Measurements from ENCODE around the gene OR5K1.

OR5K1 gene

DNA sequence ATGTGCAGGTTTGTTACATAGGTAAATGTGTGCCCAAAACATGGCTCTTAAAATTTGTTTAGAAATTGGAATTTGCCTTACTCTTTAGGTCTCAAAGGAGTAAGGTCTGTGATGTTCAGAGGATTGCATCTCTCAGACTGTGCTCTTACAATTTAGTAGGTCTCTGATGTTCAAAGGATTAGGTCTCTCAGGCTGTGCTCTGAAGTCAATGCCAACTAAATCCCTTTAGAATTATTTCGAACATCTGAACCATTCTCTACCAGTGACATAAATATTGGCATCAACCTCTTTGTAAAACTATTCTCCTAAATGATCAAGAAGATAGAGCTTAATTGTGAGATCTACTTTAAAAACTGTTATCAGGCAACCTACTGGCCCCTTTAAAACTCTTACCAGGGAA, at the start of gene OR5K1:
Gene OR5K1 (plus strand): TSS at position 301 of the 400 bp plus-strand sequence. CDS start 6,376 bp downstream, outside the sequence.
- no peak for DNase-seq

DNA sequence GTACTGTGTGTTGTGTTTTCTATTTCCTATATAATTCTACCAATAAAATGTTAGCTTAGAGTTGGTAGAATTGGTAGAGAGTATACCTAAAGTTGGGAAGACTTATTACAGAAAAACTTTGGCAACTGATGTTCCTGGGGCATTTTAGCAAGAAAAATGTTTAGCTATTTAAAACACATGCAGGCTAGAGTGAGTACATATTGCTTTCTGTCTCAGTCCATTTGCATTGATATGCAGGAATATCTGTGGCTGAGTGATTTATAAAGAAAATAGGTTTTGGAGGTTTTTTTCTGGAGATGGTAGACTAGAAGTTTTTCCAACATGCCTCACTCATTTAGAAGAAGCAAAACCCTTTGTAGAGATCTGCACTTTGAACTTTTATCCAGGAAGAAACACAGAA, 30.4 kb upstream of the OR5K1 start:
- DNase-seq = no peak

DNA sequence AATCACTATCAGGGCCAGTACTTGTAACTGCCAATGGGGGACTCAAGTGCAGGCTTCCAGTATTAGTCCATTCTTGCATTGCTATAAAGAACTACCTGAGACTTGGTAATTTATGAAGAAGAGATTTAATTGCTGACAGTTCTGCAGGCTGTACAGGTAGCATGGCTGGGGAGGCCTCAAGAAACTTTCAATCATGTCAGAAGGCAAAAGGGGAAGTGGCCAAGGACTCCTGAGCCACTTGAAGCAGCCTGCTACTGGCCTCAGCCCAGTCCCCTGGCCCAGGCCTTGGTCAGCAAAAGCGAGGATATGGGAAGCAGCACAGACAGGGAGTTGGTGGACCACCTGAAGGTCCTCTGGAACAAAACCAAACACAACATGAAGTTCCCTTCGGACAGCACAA, 29.2 kb upstream of the OR5K1 start:
- DNase-seq = no peak

DNA sequence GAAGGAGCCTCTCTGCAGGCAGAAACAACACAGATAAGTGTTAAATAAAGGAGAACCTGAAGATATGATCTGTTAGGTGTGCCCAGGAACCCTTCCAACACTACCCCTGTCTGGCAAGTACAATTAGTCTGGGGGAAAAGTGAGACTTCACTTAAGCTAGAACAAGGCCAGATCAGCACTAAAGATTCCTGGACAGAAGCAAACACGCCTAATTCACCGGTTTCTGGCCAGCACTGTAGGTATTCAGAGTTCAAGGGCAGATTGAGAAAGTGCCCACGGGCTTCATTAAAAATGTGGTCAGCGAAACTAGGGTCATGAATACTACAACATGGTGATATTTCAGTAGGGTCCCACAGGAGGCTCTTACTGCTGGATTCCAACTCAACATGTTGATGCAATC, 28.6 kb upstream of the OR5K1 start:
- no peak for DNase-seq

DNA sequence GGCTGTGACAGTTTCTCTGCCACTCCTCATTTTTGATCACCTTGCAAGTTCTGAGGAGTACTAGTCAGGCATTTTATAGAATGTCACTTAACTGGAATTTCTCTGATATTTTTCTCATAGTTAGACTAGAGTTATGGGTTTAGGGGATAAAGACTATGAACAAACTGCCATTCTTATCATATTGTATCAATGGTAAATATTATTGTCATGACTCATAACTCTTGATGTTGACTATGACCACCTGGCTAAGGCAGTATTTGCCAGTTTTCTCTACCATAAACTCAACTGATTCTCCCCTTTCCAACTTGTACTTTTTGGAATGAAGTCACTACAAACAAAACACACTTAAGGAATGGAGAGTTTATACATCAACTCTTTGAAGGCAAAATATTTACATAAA, 22.7 kb upstream of the OR5K1 start:
- DNase-seq = no peak

DNA sequence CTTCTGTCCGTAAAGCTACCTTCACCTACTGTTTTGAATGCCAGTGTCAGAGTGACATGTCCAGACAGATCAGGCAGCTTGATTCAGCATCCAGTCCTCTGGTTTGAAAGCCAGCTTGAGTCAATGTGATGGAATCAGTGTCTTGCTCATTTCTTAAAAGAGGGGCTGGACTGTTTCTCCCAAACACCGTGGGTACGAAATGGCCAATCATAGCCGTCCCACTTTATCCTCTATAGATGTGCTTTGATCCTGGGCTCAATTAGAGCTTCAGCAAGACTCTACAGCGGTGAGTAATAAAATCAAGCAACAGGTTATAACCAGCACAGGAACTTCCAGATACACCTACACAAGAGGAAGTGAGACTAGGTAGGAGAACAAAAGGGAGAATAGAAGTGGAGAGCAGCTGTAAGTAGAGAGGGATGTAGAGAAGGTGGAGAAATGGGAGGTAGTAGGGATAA, 17.0 kb upstream of the OR5K1 start:
- DNase-seq = no peak

DNA sequence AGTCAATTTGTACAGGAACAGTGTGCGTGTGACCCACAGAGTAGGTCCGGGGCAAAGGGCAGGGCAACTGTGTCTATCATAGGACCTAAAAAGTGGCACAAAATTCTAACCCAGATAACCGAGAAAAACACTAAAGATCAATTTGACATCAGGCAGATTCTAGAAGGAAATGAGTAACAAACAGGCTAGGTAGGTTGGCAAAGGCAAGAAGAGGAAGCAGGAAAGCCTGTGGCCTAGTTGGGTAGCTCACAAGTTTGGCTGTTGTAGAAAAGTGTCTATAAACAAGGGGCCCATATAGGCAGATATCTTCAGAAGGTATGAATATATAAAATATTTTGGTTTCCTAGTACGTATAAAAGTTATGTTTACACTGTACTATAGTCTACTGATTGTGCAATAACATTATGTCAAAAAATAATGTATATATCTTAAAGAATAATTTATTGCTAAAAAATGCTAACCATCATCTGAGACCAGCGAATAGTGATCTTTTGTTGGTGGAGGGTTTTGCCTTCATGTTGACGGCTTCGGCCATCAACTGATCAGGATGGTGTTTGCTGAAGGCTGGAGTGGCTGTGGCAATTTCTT, 13.3 kb upstream of the OR5K1 start:
- no peak for DNase-seq

DNA sequence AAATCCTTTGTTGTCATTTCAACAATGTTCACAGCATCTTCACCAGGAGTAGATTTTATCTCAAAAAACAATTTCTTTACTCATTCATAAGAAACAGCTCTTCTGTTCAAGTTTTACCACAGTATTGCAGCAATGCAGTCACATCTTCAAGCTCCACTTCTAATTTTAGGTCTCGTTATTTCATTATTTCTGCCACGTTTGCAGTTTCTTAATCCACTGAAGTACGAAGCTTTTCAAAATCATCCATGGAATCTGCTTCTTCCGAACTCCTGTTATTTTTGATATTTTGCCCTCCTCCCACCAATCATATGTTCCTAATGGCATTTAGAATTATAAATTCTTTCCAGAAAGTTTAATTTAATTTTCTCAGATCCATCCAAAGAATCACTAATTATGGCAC, 12.6 kb upstream of the OR5K1 start:
- no peak for DNase-seq

DNA sequence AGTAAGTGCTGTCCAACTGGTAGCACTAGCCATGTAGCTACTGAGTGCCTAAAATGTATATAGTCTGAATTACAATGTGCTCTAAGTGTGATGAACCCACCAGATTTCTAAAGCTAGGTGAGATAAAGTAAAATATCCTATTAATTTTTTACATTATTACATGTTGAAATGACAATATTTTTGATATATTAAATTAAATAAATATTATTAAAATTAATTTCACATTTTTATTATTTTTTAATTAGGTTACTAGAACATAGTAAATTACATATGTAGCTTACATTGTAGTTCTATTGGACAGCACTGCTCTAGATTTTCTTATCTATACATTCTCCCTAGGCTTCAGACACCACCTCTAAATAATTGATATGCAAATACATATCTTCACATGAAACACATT, 9.2 kb upstream of the OR5K1 start:
- no peak for DNase-seq

DNA sequence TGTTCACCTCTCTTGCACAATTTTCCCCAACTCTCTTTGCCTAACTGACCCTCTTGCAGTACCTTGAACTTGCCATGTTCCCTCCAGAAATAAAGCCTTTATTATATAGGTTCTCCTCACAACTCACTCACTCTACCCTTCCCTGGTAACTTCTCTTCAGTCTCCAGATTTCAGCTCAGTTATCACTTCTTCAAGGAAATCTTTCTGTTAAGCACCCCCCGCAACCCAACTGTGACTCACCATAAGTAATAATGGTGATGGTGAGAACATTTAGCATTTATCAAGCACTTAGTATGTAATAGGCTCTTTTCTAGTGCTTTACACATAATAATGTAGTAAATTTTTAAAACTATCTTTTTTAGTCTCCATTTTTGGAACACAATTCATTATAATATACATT, 8.1 kb upstream of the OR5K1 start:
- no peak for DNase-seq

DNA sequence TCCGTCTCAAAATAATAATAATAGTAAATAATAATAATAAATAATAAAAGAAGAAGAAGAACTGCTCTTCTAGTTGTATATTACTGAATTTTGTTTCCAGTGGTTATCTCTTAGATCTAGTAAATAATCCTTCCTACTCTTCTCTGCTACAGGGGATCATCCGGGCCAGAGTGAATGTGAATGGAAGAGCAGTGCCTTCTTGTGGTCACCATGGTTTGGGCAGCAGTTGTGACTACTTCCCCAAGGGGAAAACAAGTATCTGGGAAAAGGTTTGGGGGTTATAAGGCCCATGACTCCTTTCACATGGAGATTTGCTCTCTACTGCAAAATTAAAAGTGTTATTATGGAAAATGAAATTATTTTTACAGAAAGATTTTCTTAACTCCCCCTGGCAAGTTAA, 5.5 kb upstream of the OR5K1 start:
- DNase-seq = no peak

DNA sequence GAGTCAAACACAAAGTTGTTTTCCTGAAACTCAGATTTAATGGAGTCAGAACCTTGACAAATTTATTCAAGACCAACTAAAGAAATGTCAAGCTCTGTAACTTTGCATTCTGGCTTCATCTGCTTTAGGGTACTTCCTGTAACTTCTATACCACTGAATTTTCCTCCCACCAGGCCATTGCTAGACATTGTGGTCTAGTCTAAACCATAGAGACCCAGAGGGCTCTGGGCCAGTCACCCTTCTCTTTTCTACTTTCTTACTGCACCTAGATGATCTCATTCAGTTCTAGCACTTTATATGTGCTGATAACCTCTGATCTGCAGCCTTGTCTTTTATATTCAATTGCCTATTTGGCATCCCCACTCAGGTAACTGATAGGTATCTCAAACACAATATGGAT, 2.8 kb upstream of the OR5K1 start:
- DNase-seq = no peak

DNA sequence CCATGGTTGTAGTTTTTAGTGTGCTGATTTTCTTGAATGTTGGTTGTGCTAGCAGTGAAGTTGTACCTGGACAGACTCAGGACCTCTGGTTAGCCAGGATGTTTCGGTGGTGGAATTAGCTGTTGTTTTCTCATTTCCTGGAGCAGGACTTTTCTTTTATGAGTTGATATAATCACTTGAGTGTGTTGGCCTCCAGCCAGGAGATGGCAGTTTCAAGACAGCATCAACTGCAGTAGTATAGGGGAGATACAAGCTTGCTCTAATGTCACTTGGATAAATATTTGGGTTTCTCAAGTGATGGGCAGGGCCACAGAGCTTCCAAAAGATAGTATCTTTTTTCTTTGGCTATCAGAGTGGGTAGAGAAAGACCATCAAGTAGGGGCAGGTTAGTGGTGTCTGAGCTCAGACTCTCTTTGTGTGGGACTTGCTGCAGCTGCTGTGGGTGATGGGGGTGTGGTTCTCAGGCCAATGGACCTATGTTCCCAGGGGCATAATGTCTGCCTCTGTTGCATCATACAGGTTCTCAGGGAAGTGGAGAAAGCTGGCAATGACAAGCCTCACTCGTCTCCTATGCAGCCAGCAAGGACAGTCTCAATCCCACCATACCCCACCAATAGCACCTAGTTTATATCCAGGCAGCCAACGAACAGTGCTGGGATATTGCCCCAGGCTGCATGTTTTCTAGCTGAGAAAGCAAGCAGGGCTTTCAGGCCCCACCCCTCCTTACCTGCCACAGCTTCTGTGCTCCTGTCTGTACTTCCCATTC, 19.9 kb downstream of the OR5K1 start:
- no peak for DNase-seq

DNA sequence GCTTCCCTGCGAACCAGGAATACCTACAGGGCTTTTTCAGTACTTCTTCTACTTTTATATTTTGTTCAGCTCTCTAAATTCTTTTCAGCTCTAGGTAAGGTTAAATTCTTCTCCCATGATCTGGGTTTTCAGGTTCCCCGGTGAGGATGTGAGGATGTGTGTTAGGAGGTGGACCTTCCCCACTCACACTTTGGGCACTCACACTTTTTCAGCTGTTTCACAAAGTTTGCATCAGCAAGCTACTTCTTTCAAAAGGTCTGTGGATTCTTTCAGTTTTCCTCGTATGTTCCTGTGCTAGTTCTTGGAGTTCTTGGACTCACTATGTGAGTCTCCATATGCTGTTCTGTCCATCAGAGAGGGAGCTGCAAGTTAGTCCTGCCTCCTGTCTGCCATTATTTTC, 20.6 kb downstream of the OR5K1 start:
- DNase-seq = no peak

DNA sequence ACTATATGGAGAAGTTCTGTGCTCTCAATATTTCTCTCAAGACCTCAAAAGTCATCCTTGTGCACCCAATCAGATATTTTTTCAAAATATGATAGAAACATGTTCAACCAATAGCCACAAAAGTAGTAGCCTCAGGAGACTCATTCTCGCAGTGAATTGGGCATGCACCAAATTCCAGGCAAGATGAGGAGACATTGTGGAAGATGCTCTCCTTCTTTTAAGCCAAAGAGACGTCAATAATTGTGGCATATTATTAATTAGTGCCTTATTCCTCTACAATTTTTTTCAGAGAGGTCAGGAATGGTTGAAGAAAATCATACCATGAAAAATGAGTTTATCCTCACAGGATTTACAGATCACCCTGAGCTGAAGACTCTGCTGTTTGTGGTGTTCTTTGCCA, 34.4 kb downstream of the OR5K1 start, which contains the start of gene OR5K2:
Gene OR5K2 (plus strand): TSS at position 301 of the 400 bp plus-strand sequence. CDS start 0 bp downstream, at position 301.
- DNase-seq = no peak

DNA sequence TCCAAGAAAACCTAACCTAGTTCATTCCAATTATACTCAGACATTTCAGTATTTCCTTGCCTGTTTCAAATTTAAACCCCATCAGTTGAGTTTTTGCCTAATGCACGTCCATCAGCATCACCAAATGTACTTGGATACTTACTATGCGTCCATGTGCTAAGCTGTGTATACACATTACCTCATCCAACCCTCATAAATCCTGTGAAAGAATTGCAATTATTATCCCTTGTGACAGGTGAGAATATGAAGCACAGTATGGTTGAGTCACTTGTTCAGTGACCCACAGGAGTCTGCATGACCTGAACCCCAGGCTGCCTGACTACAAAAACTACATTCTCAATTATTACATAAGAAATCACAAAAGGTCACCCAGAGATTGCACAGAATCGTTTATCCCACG, 37.0 kb downstream of the OR5K1 start:
- DNase-seq = no peak

DNA sequence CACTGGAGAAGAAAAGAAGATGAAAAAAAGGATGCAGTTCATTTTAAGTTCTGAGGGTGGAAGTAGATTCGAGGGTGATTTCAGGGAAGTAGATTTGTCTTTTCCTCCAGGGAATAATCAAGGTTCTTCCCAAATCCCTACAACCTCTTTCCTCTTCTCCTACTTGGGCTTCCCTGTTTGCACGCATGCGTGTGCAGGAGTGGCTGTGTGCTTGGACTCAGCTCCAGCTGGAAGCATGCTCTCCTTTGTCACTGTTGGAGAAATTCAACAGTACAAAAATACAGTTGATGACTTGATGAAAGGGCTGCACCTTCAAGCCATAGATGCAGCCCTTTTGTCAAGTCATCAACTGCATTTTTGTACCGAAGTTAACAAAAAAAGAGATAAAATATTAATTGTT, 38.3 kb downstream of the OR5K1 start:
- no peak for DNase-seq

DNA sequence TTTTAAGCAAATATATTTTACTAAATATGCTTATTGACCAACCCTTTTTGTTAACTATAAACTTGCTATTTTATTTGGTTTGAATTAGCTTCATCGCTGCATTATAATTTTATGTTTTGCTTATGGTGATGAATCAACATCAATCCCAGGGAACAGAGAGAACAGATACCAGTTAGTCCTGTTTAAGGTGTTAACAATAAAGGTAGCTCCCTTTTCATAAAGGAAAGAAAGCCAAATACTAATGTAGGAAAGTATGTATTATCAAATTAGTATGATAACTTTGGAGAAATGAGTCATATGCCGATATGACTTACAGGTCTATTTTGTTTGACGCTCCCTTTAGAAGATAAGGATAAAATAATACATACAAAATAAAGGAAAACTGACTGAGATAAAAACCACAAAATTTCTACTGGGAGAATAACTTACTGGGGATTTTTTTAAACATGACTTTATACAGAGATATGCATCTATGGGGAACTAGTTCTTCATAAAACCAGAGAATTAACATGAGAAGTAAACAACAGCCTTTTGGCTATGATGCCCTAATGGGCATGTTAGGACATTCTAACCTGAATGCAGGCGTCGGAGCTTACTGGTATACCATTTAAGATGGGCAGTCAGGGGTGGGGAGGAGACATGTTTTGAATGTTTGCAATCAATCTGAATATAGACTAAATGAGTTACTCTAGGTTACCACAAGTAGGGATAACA, 39.0 kb downstream of the OR5K1 start:
- no peak for DNase-seq

DNA sequence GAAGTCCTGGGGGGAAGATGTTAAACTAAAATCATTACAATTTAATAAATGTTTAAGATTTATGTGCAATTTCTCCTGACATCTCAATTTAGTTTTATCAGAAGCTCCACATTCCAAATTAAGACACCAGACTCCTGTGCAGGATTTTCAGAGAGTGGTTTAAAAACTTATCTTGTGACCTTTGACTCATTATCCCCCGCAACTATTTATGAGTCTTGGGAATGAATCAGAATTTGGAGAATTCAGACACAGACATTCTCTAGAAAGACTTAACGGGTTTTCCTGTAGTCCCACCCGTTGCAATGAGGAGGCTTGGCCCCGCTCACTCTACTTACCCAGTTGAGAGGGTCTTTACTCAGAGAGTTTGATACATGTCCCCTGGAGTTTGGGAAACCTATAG, 41.5 kb downstream of the OR5K1 start:
- DNase-seq = no peak

DNA sequence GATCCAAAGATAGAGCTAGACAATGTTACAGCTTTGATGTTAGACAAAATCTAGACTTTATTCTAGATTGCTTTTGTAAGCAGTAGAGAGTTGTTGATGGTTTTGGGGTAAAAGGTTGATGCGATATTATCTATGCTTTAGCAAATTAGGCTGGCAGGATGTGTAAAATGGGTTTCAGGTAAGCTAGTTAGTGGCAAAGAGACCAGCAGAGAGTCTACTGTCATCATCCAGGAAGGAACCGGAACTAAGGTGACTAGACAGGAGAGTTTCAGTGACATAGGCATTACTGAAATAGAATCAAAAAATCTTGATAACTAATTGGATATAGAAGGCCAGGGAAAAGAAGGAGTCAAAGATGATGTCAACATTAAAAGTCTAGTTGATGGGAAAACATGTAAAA, 45.6 kb downstream of the OR5K1 start:
- DNase-seq = no peak

DNA sequence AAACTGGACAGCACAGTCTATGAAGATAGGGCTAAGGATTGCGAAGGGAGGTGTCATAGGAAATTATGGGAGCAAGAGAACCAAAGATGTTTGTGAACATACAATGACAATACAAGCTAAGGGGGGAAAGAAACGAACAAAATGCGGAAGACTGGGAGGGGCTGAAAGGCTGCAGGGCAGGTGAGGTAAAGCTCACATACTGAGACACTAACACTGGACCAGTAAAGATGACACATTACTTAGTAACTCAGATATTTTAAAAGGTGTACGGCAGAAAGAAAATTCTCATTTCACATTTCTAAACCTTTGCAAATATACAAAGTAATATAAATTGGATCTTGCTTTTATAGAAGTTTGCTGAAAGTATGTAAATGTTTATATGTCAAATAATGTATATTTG, 49.6 kb downstream of the OR5K1 start:
- DNase-seq = no peak

DNA sequence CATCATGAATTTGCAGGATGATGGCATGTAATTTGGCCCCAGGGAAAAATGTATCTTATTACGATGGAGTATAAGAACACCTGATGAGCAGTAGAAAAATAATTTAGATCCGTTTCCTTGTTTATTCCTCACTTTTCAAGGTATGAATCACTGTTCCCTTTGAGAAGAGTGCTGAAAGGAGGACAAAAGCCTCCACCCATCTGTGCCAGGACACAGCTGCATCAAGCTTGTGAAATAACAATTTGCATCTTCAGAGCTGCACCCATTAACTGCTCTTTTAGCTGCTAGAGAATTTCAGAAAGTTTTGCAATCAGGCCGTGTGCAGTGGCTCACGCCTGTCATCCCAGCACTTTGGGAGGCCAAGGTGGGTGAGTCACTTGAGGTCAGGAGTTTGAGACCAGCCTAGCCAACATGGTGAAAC, 50.1 kb downstream of the OR5K1 start:
- no peak for DNase-seq

DNA sequence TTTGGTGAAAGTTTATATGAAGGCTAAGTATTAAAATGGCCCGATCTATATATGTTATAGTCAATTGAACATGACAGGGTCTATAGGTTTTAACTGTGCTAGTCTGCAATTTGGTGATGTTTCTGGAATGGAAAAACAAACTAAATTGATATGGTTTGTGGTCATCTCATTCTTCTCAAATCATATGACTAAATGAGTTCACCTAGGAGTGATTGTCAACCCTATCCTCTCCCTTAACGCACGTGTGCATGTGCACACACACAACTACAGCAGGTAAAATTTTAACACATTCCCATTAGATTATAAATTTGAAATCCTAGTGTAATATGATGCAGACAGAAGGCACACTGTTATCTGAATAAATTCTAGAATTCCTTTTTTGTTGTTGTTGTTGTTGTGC, 50.7 kb downstream of the OR5K1 start:
- no peak for DNase-seq

DNA sequence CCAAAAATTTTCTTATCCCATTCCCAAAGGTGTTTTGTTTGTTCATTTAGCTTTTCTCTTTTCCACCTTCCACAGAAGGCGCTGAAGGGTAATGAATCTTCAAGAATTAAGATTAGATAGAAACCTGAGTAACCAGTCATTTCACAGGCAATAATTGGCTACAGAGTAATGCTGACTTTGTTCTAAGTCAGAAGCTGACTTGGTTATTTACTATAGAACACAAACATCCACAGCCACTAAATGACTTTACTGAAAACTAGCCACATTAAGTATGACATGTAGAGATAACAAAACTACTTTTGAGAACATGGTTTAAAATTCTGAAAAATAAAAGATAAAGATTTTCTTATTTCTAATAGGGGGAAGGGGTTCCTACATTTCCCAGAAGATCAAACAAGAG, 51.9 kb downstream of the OR5K1 start:
- no peak for DNase-seq

Measured in COR-L47 (cell line).